ENCODE measurements around the gene KLF11.

GRCh38 chr2:10076511-10076910 is 33.2 kb downstream of the KLF11 start:
- TF ChIP-seq, protein P1, sequence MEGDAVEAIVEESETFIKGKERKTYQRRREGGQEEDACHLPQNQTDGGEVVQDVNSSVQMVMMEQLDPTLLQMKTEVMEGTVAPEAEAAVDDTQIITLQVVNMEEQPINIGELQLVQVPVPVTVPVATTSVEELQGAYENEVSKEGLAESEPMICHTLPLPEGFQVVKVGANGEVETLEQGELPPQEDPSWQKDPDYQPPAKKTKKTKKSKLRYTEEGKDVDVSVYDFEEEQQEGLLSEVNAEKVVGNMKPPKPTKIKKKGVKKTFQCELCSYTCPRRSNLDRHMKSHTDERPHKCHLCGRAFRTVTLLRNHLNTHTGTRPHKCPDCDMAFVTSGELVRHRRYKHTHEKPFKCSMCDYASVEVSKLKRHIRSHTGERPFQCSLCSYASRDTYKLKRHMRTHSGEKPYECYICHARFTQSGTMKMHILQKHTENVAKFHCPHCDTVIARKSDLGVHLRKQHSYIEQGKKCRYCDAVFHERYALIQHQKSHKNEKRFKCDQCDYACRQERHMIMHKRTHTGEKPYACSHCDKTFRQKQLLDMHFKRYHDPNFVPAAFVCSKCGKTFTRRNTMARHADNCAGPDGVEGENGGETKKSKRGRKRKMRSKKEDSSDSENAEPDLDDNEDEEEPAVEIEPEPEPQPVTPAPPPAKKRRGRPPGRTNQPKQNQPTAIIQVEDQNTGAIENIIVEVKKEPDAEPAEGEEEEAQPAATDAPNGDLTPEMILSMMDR (IDR thresholded peaks at IDR 0.05) = no peak
- TF ChIP-seq POLR2A (IDR thresholded peaks at IDR 0.05) = no peak

Data from breast epithelium (tissue), 3 donors.